OCI-LY7 (cell line): ENCODE results near the gene XPNPEP2.

Experiments used
- CTCF ChIP-seq: fragments of 200-600 bp; sonication (generic); conservative IDR thresholded peaks from 2 replicates; pipeline ENCODE4 v1.5.1; 2014; ENCODE audit warnings: mild to moderate bottlenecking, antibody characterized with exemption, low read length, moderate library complexity, mixed read lengths
- EZH2phosphoT487 ChIP-seq: fragments of 200-600 bp; sonication (generic); IDR thresholded peaks from 2 replicates; pipeline ENCODE4 v1.6.1; 2018; ENCODE audit warnings: low read depth, borderline replicate concordance, mild to moderate bottlenecking, mixed run types, antibody characterized with exemption, low read length, moderate library complexity, mixed read lengths

- TF ChIP-seq EZH2phosphoT487 (no peak), CTCF (no peak)
Observed at GRCh38 chrX:129721870-129722269, 16.9 kb upstream of the XPNPEP2 start.
